NCI-H460 (cell line): ENCODE data around the gene DDX47. TPM values are rescaled to one million over a fixed set of nuclear protein-coding genes. Genes with fewer than 3 reads are reported as not detected.
"Not testable (repeated sequence)": the region's sequence is repeated elsewhere in the genome, so short reads cannot be mapped to it uniquely, and the experiment has no call there.

ENCODE experiments used
- DNase-seq: peaks from one replicate; pipeline ENCODE4 v3.0.0-alpha.2; 2016; ENCODE audit warnings: low read depth; ENCODE audit errors: extremely low read depth
- total RNA-seq: library from RNA; depleted of rRNA; stranded (reverse); fragments of >200 nt; shearing (Covaris generic); gene quantifications from 2 replicates; pipeline ENCODE4 v1.2.3, GENCODE V29; 2014

Gene DDX47
- total RNA-seq, 1 experiment from 2014 or later: 58.5 TPM

GRCh38 chr12:12819752-12820311, 6.7 kb downstream of the DDX47 start:
- DNase-seq: no peak

GRCh38 chr12:12820376-12820775, 7.2 kb downstream of the DDX47 start:
- not testable (repeated sequence) for DNase-seq

GRCh38 chr12:12821975-12822374, 8.8 kb downstream of the DDX47 start:
- DNase-seq: no peak

- DNase-seq: no peak
Observed at GRCh38 chr12:12822886-12823285, 9.7 kb downstream of the DDX47 start.

- no peak for DNase-seq
Observed at GRCh38 chr12:12823300-12823699, 10.2 kb downstream of the DDX47 start.

- no peak for DNase-seq
Observed at GRCh38 chr12:12823811-12824210, 10.7 kb downstream of the DDX47 start.

GRCh38 chr12:12835378-12836146, 22.4 kb downstream of the DDX47 start:
- DNase-seq: no peak

- DNase-seq: no peak
Observed at GRCh38 chr12:12836571-12836970, 23.4 kb downstream of the DDX47 start.

- peak; percentile 63 for DNase-seq
Observed at GRCh38 chr12:12837025-12837812, 24.1 kb downstream of the DDX47 start.

GRCh38 chr12:12837813-12838153, 24.6 kb downstream of the DDX47 start:
- no peak for DNase-seq

GRCh38 chr12:12839003-12839395, 25.9 kb downstream of the DDX47 start:
- no peak for DNase-seq

- not testable (repeated sequence) for DNase-seq
Observed at GRCh38 chr12:12839439-12839838, 26.3 kb downstream of the DDX47 start.

GRCh38 chr12:12839873-12840579, 26.9 kb downstream of the DDX47 start:
- DNase-seq: peak; percentile 37

- no peak for DNase-seq
Observed at GRCh38 chr12:12840580-12840899, 27.4 kb downstream of the DDX47 start.

GRCh38 chr12:12841428-12841827, 28.3 kb downstream of the DDX47 start:
- DNase-seq: not testable (repeated sequence)

- no peak for DNase-seq
Observed at GRCh38 chr12:12845794-12846243, 32.7 kb downstream of the DDX47 start.

GRCh38 chr12:12846780-12847179, 33.6 kb downstream of the DDX47 start:
- not testable (repeated sequence) for DNase-seq

GRCh38 chr12:12853435-12853834, 40.3 kb downstream of the DDX47 start:
- DNase-seq: no peak

GRCh38 chr12:12859690-12860089, 46.5 kb downstream of the DDX47 start:
- DNase-seq: no peak

GRCh38 chr12:12864243-12864642, 51.1 kb downstream of the DDX47 start:
- no peak for DNase-seq
